CD4-positive, alpha-beta T cell (primary cell): ENCODE results near the gene OPTC. TPM values are rescaled to one million over a fixed set of nuclear protein-coding genes. Genes with fewer than 3 reads are reported as not detected.
"Not testable (repeated sequence)": the region's sequence is repeated elsewhere in the genome, so short reads cannot be mapped to it uniquely, and the experiment has no call there.

Source experiments
- ATAC-seq: fragments of 200-7000 bp; cut with Tn5 transposase; one replicate; pipeline ENCODE4 v1.10.0; 2022; ENCODE audit warnings: mild to moderate bottlenecking; ENCODE audit not compliant: poor library complexity
- CTCF ChIA-PET: fragments of 350-600 bp; sonication (Branson Sonifier 250); formaldehyde crosslinking; loops from one replicate; lab custom pipeline; 2021; ENCODE audit warnings: antibody characterized with exemption, inconsistent platforms; lab: Charles Lee
- POLR2A ChIA-PET: fragments of 350-600 bp; sonication (Branson Sonifier 250); formaldehyde crosslinking; loops from one replicate; lab custom pipeline; 2021; ENCODE audit warnings: antibody characterized with exemption, inconsistent platforms; lab: Charles Lee
- DNase-seq, 14 experiments: peaks; one replicate each; pipeline ENCODE4 v3.0.0-alpha.2; 2013 to 2020; ENCODE audit warnings: mixed read lengths in 2 of 14
- H3K27ac ChIP-seq, 2 donors: one replicate each; pipeline versions ENCODE4 v1.5.1 to v1.7.0; 2013; ENCODE audit warnings: low read length in 2 of 2, low read depth in 1 of 2, mild to moderate bottlenecking in 1 of 2
- H3K27me3 ChIP-seq, 2 experiments: 1 replicate in 1 of 2; 2 replicates in 1 of 2; pipeline versions ENCODE4 v1.6.1 to v1.7.0; 2013; ENCODE audit warnings: low read length in 2 of 2, control low read depth in 1 of 2, mild to moderate bottlenecking in 1 of 2, moderate library complexity in 1 of 2; ENCODE audit not compliant: insufficient read depth in 2 of 2, control insufficient read depth in 1 of 2
- H3K36me3 ChIP-seq: one replicate; pipeline ENCODE4 v1.6.1; 2013; ENCODE audit warnings: low read length, control low read depth; ENCODE audit not compliant: insufficient read depth
- H3K4me1 ChIP-seq: one replicate; pipeline ENCODE4 v1.6.1; 2013; ENCODE audit warnings: low read length, control low read depth; ENCODE audit not compliant: insufficient read depth
- H3K4me3 ChIP-seq: one replicate; pipeline ENCODE4 v1.5.1; 2013; ENCODE audit warnings: mild to moderate bottlenecking, low read length, moderate library complexity
- H3K9me3 ChIP-seq, 2 experiments: 1 replicate in 1 of 2; 2 replicates in 1 of 2; pipeline versions ENCODE4 v1.6.1 to v1.7.0; 2013; ENCODE audit warnings: low read length in 2 of 2, mild to moderate bottlenecking in 2 of 2, control low read depth in 1 of 2, moderate library complexity in 1 of 2; ENCODE audit not compliant: control insufficient read depth in 1 of 2, insufficient read depth in 1 of 2
- H3K27ac Mint-ChIP-seq: one replicate; pipeline ENCODE4 v1.8.0; 2020; ENCODE audit warnings: mixed read lengths
- H3K27me3 Mint-ChIP-seq: one replicate; pipeline ENCODE4 v1.8.0; 2021; ENCODE audit warnings: mixed read lengths
- H3K36me3 Mint-ChIP-seq: one replicate; pipeline ENCODE4 v1.8.0; 2021; ENCODE audit warnings: low read depth, mixed read lengths
- H3K4me1 Mint-ChIP-seq: one replicate; pipeline ENCODE4 v1.8.0; 2021; ENCODE audit warnings: low read depth, mixed read lengths
- H3K4me3 Mint-ChIP-seq: one replicate; pipeline ENCODE4 v1.8.0; 2020; ENCODE audit warnings: mild to moderate bottlenecking, mixed read lengths
- H3K9me3 Mint-ChIP-seq: one replicate; pipeline ENCODE4 v1.8.0; 2020; ENCODE audit warnings: mixed read lengths
- intact Hi-C, 2 experiments: fragments of 100-400 bp; cut with DNase I in 1 of 2; cut with micrococcal nuclease in 1 of 2; formaldehyde crosslinking; loops; one replicate each; pipeline versions ENCODE4 v1.15.1 to v1.9.0; 2023 to 2025; cut with DNase I, micrococcal nuclease
- total RNA-seq, 174 experiments: library from RNA in 2 of 174; stranded (reverse) in 2 of 174; gene quantifications; one replicate each; pipeline ENCODE4 v1.2.3 and lab custom pipeline; 2021 to 2026
- TF ChIP-seq, protein P1 (sequence below): fragments of 200-600 bp; IDR thresholded peaks from one replicate; pipeline ENCODE4 v1.8.0; 2022; ENCODE audit warnings: antibody characterized with exemption, mild to moderate bottlenecking

OPTC gene
- total RNA-seq, 2 experiments from 2014 or later: not detected

DNA sequence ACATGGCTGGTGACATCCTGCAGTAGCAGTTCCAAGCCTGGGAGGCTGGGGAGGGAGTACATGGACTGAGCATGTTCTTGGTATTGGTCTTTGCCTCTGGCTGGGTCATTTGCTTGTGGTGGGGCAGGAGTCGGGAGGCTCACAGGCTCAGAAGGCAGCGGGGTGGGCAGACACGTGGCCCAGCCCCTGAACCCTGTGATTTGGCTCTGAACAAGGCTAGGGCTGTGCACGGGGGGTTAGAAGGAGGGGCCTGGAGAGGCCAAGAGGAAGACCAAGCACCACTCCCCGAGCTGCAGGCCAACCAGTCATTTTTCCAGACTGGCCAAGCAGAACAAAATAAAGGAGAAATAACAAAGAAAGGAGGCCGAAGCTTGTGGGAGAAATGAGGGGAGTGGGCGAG is 28.0 kb upstream of the OPTC start:
- Histone ChIP-seq H3K4me1 (no peaks in the 10 kb centered on the region), H3K27ac (no peak overlapping the region), H3K9me3 (no peaks in the 10 kb centered on the region), H3K36me3 (no peaks in the 10 kb centered on the region), H3K4me3 (no peak overlapping the region), H3K27me3 (peaks cover 2 to 10% of the 10 kb centered on the region in 2 experiments)
- DNase-seq (no peak), ATAC-seq (no peak)
- POLR2A ChIA-PET: interaction anchor here (0.6 kb wide), 1 partner anchor 358 kb away, joined by 3 read pairs; no protein-coding TSS in a partner anchor
- no peaks in the 10 kb centered on the region for H3K4me1 Mint-ChIP-seq
- intact Hi-C loops: no loop called here
- no peak overlapping the region for H3K4me3 Mint-ChIP-seq
- TF ChIP-seq, protein P1, sequence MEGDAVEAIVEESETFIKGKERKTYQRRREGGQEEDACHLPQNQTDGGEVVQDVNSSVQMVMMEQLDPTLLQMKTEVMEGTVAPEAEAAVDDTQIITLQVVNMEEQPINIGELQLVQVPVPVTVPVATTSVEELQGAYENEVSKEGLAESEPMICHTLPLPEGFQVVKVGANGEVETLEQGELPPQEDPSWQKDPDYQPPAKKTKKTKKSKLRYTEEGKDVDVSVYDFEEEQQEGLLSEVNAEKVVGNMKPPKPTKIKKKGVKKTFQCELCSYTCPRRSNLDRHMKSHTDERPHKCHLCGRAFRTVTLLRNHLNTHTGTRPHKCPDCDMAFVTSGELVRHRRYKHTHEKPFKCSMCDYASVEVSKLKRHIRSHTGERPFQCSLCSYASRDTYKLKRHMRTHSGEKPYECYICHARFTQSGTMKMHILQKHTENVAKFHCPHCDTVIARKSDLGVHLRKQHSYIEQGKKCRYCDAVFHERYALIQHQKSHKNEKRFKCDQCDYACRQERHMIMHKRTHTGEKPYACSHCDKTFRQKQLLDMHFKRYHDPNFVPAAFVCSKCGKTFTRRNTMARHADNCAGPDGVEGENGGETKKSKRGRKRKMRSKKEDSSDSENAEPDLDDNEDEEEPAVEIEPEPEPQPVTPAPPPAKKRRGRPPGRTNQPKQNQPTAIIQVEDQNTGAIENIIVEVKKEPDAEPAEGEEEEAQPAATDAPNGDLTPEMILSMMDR: no peak
- H3K9me3 Mint-ChIP-seq: no peaks in the 10 kb centered on the region
- peaks cover 42% of the 10 kb centered on the region for H3K27me3 Mint-ChIP-seq
- no peaks in the 10 kb centered on the region for H3K36me3 Mint-ChIP-seq
- no peak overlapping the region for H3K27ac Mint-ChIP-seq
- CTCF ChIA-PET: interaction anchor here (0.8 kb wide), 1 partner anchor 199 kb away, joined by 5 read pairs; no protein-coding TSS in a partner anchor

DNA sequence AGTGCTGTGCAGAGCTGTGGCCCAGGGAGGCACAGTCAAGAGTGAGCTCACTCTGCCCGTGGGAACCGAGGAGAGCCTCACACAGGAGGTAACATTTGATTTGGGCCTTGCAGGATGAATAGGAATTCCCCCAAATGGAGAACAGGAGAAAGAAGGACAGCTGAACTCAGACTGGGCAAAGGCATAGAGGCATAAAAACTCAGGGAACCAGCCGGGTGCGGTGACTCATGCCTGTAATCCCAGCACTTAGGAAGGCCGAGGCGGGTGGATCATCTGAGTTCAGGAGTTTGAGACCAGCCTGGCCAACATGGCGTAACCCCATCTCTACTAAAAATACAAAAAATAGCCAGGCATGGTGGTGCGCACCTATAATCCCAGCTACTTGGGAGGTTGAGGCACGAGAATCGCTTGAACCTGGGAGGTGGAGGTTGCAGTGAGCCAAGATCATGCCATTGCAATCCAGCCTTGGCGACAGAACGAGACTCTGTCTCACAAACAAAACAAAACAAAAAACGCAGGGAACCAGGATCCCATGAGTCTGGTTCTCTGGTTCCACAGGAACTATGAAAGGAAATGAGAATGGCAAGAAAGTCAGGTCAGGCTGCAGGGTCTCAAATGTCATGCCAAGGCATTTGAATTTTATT is 26.9 kb upstream of the OPTC start:
- H3K27ac Mint-ChIP-seq, H3K9me3 ChIP-seq, DNase-seq, H3K36me3 ChIP-seq, H3K4me1 ChIP-seq, H3K27ac ChIP-seq, H3K4me3 Mint-ChIP-seq, H3K9me3 Mint-ChIP-seq, H3K36me3 Mint-ChIP-seq, POLR2A ChIA-PET, ATAC-seq, intact Hi-C loops, H3K4me1 Mint-ChIP-seq, H3K4me3 ChIP-seq: not testable (repeated sequence)
- CTCF ChIA-PET: interaction anchor here (0.7 to 0.8 kb wide), 2 partner anchors 10 to 200 kb away, joined by 3 to 5 read pairs; no protein-coding TSS in a partner anchor
- H3K27me3 ChIP-seq: peaks cover 0 to 10% of the 10 kb centered on the region in 2 experiments
- H3K27me3 Mint-ChIP-seq: peaks cover 34% of the 10 kb centered on the region

DNA sequence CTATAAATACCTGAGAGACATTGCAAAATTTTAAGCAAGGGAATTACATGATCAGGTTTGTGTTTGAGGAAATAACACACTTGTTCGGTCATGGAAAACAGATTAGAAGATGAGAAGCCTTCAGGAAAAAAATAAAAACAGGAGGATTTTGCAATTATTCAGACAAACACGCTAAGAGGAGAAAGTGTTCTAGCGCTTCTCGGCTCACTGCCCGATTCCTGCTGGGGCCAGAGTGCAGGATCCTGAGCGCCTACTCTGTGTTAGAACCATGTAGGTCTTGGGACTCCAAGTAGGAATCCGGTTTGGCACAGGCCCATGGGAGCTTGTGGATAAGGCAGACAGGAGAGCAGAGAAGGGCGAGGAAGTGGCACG is 26.4 kb upstream of the OPTC start:
- POLR2A ChIA-PET: no interaction called here
- no peaks in the 10 kb centered on the region for H3K36me3 ChIP-seq
- no peak overlapping the region for H3K27ac ChIP-seq
- H3K4me1 ChIP-seq: no peaks in the 10 kb centered on the region
- ATAC-seq: no peak
- no peak overlapping the region for H3K4me3 ChIP-seq
- intact Hi-C loops: no loop called here
- peaks cover 0 to 10% of the 10 kb centered on the region in 2 experiments for H3K27me3 ChIP-seq
- TF ChIP-seq, protein P1: no peak
- H3K36me3 Mint-ChIP-seq: no peaks in the 10 kb centered on the region
- H3K4me1 Mint-ChIP-seq: no peaks in the 10 kb centered on the region
- CTCF ChIA-PET: interaction anchor here (0.7 kb wide), 1 partner anchor 10 kb away, joined by 3 read pairs; no protein-coding TSS in a partner anchor
- no peak overlapping the region for H3K27ac Mint-ChIP-seq
- no peak overlapping the region for H3K4me3 Mint-ChIP-seq
- peaks cover 36% of the 10 kb centered on the region for H3K27me3 Mint-ChIP-seq
- no peaks in the 10 kb centered on the region for H3K9me3 ChIP-seq
- no peaks in the 10 kb centered on the region for H3K9me3 Mint-ChIP-seq
- DNase-seq: no peak
